GM12874 (cell line): ENCODE data around the gene HAGH.

Experiments used
- TF ChIP-seq, protein P1 (sequence below): IDR thresholded peaks from 2 replicates; pipeline ENCODE4 v1.5.1; 2011; ENCODE audit warnings: low read depth, mild to moderate bottlenecking, control low read depth, low read length, moderate library complexity; ENCODE audit not compliant: insufficient read depth

HAGH gene

DNA sequence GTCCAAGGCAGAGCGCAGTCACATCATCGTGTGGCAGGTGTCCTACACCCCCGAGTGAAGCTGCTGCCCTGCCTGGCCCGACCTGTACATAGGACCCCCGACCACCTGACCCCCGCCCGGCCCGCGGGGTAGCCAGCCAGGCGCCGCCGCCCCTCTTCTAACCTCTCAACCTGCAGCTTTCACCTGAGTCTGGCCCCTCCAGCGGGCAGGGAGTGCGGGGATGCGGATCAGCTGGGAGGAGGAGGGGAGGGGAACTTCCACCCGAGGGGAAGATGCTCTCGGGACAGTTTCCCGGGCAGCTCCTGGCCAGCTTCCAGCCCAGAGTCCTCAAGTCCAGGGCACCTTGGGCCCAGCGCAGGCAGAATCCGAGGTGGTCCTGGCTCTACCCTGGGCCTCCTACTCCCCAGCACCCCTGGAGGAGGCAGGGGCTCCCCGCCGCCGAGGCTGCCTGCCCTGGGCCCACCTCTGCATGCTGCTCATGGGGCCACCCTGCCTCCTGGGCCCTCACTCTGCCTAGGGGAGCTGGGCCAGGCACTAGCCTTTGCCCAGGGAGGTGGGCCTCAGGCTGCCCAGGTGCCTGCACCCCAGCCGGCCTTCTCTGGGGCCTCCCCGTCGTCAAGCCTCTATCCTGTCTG lies 57.7 kb downstream of the HAGH start:
- TF ChIP-seq, protein P1, sequence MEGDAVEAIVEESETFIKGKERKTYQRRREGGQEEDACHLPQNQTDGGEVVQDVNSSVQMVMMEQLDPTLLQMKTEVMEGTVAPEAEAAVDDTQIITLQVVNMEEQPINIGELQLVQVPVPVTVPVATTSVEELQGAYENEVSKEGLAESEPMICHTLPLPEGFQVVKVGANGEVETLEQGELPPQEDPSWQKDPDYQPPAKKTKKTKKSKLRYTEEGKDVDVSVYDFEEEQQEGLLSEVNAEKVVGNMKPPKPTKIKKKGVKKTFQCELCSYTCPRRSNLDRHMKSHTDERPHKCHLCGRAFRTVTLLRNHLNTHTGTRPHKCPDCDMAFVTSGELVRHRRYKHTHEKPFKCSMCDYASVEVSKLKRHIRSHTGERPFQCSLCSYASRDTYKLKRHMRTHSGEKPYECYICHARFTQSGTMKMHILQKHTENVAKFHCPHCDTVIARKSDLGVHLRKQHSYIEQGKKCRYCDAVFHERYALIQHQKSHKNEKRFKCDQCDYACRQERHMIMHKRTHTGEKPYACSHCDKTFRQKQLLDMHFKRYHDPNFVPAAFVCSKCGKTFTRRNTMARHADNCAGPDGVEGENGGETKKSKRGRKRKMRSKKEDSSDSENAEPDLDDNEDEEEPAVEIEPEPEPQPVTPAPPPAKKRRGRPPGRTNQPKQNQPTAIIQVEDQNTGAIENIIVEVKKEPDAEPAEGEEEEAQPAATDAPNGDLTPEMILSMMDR = no peak

DNA sequence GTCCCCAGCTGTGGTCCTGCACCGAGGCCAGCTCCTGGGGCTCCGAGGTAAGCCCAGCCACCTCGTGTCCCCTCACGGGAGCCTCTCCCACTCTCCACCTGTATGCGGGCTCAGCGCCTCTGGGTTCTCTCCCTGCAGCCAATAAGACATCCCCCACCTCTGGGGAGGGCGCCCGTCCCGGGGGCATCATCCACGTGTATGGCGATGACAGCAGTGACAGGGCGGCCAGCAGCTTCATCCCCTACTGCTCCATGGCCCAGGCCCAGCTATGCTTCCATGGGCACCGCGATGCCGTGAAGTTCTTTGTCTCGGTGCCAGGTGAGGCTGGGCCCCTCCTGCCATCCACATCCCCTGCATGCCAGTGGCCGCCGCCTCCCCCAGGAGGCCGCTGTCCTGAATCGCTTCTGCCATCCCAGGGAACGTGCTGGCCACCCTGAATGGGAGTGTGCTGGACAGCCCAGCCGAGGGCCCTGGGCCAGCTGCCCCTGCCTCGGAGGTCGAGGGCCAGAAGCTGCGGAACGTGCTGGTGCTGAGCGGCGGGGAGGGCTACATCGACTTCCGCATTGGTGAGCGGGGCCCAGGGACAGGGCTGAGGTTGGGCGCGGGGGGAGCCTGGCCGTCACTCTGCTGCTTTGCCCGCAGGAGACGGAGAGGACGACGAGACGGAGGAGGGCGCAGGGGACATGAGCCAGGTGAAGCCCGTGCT lies 58.4 kb downstream of the HAGH start:
- TF ChIP-seq, protein P1 = no peak

- TF ChIP-seq, protein P1 = no peak
Measured at GRCh38 chr16:1767116-1767994, 59.3 kb downstream of the HAGH start.

- TF ChIP-seq, protein P1 = no peak
Measured at GRCh38 chr16:1766701-1767100, 59.9 kb downstream of the HAGH start.

DNA sequence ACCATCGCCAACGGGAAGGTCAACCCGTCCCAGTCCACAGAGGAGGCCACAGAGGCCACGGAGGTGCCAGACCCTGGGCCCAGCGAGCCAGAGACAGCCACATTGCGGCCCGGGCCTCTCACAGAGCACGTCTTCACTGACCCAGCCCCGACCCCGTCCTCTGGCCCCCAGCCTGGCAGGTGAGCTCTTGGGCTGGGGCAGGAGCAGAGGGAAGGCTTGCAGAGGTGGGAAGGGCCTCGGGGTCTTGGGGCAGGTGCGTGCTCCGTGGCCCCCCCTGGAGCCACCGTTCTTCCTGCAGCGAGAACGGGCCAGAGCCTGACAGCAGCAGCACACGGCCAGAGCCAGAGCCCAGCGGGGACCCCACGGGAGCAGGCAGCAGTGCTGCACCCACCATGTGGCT lies 60.4 kb downstream of the HAGH start:
- TF ChIP-seq, protein P1 = no peak

GRCh38 chr16:1765826-1766225 lies 60.8 kb downstream of the HAGH start:
- TF ChIP-seq, protein P1 = no peak

DNA sequence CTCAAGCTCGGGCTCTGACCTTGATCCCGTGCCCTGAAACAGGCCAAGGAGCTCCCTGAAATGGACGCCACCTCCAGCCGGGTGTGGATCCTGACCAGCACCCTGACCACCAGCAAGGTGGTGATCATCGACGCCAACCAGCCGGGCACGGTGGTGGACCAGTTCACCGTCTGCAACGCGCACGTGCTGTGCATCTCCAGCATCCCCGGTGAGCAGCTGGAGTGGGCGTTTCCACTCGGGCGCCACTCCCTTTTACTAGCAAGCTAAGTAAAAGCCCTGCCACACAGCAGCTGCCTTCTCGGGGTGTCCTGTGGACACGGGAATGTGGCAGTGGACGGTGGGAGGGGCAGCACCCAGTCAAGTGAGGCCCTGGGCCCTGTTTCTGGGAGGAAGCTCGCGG lies 61.7 kb downstream of the HAGH start:
- TF ChIP-seq, protein P1 = no peak
